HepG2 (cell line): ENCODE measurements around the gene MBLAC1. TPM values are rescaled to one million over a fixed set of nuclear protein-coding genes. Genes with fewer than 3 reads are reported as not detected.
A peak's percentile ranks its signal among the peaks of the same experiment; 100 is the strongest.

Experiments used
- BCL3 ChIP-seq: sonication (generic); formaldehyde crosslinking; IDR thresholded peaks from 2 replicates; pipeline ENCODE4 v1.5.1; 2020; ENCODE audit warnings: mild to moderate bottlenecking, missing genetic modification reagents, moderate library complexity
- BHLHE40 ChIP-seq: IDR thresholded peaks from 2 replicates; pipeline ENCODE4 v1.6.1; 2011; ENCODE audit warnings: low read length, improper control_type of control experiment
- CHCHD3 ChIP-seq: sonication (generic); formaldehyde crosslinking; IDR thresholded peaks from 2 replicates; pipeline ENCODE4 v1.8.0; 2022; ENCODE audit warnings: mild to moderate bottlenecking, missing genetic modification reagents, moderate library complexity
- EP300 ChIP-seq, 3 experiments: sonication (generic) in 1 of 3; formaldehyde crosslinking in 1 of 3; IDR thresholded peaks; 2 replicates each; pipeline versions ENCODE4 v1.5.1 to v1.6.1; 2011 to 2020; ENCODE audit warnings: low read depth in 2 of 3, low read length in 2 of 3, borderline replicate concordance in 1 of 3, improper control_type of control experiment in 1 of 3, mild to moderate bottlenecking in 1 of 3, missing genetic modification reagents in 1 of 3, moderate library complexity in 1 of 3
- HCFC1 ChIP-seq: fragments of 150-350 bp; IDR thresholded peaks from 2 replicates; pipeline ENCODE4 v1.6.1; 2014; ENCODE audit warnings: low read depth, low read length
- HIC2 ChIP-seq: sonication (generic); formaldehyde crosslinking; IDR thresholded peaks from 2 replicates; pipeline ENCODE4 v1.9.0; 2022; ENCODE audit warnings: low read depth, missing genetic modification reagents
- HOXA3 ChIP-seq: sonication (generic); formaldehyde crosslinking; IDR thresholded peaks from 2 replicates; pipeline ENCODE4 v1.5.0; 2020; ENCODE audit warnings: missing genetic modification reagents
- ISX ChIP-seq: sonication (generic); formaldehyde crosslinking; conservative IDR thresholded peaks from 2 replicates; pipeline ENCODE4 v1.5.0; 2020; ENCODE audit warnings: missing genetic modification reagents
- KLF15 ChIP-seq: sonication (generic); formaldehyde crosslinking; IDR thresholded peaks from 2 replicates; pipeline ENCODE4 v1.8.1; 2023; ENCODE audit warnings: borderline replicate concordance, mild to moderate bottlenecking, inconsistent platforms, missing genetic modification reagents, mixed read lengths
- MED1 ChIP-seq: sonication (generic); formaldehyde crosslinking; IDR thresholded peaks from 2 replicates; pipeline ENCODE4 v1.4.0; 2020; ENCODE audit warnings: missing genetic modification reagents
- RARG ChIP-seq: sonication (generic); formaldehyde crosslinking; IDR thresholded peaks from 2 replicates; pipeline ENCODE4 v1.4.0; 2020; ENCODE audit warnings: low read depth, mild to moderate bottlenecking, missing genetic modification reagents
- SALL2 ChIP-seq: sonication (generic); formaldehyde crosslinking; IDR thresholded peaks from 2 replicates; pipeline ENCODE4 v1.8.1; 2023; ENCODE audit warnings: mild to moderate bottlenecking, missing genetic modification reagents, inconsistent platforms
- SKIL ChIP-seq: sonication (generic); formaldehyde crosslinking; IDR thresholded peaks from 2 replicates; pipeline ENCODE4 v1.8.0; 2022; ENCODE audit warnings: missing genetic modification reagents, mild to moderate bottlenecking, moderate library complexity, borderline replicate concordance
- TARDBP ChIP-seq: sonication (generic); formaldehyde crosslinking; IDR thresholded peaks from 2 replicates; pipeline ENCODE4 v1.8.0; 2022; ENCODE audit warnings: mild to moderate bottlenecking, missing genetic modification reagents
- TBL1XR1 ChIP-seq: fragments of 150-350 bp; IDR thresholded peaks from 2 replicates; pipeline ENCODE4 v1.6.1; 2014; ENCODE audit warnings: borderline replicate concordance, low read length; ENCODE audit not compliant: partially characterized antibody
- ZBTB20 ChIP-seq: sonication (generic); formaldehyde crosslinking; IDR thresholded peaks from 2 replicates; pipeline ENCODE4 v1.8.1; 2023; ENCODE audit warnings: missing genetic modification reagents, low read depth, mild to moderate bottlenecking, borderline replicate concordance
- ZC3H4 ChIP-seq: sonication (generic); formaldehyde crosslinking; IDR thresholded peaks from 2 replicates; pipeline ENCODE4 v1.4.0; 2020; ENCODE audit warnings: missing genetic modification reagents, borderline replicate concordance
- ZFP41 ChIP-seq: sonication (generic); formaldehyde crosslinking; IDR thresholded peaks from 2 replicates; pipeline ENCODE4 v1.4.0; 2020; ENCODE audit warnings: mild to moderate bottlenecking, missing genetic modification reagents, borderline replicate concordance
- ZFP90 ChIP-seq: sonication (generic); formaldehyde crosslinking; IDR thresholded peaks from 2 replicates; pipeline ENCODE4 v1.8.0; 2022; ENCODE audit warnings: missing genetic modification reagents, mild to moderate bottlenecking, inconsistent platforms, borderline replicate concordance
- ZNF446 ChIP-seq: sonication (generic); formaldehyde crosslinking; IDR thresholded peaks from 2 replicates; pipeline ENCODE4 v1.5.0; 2020; ENCODE audit warnings: mild to moderate bottlenecking, missing genetic modification reagents
- ZNF552 ChIP-seq: sonication (generic); formaldehyde crosslinking; IDR thresholded peaks from 2 replicates; pipeline ENCODE4 v1.9.0; 2022; ENCODE audit warnings: missing genetic modification reagents, mild to moderate bottlenecking, borderline replicate concordance
- ZNF598 ChIP-seq: sonication (generic); formaldehyde crosslinking; IDR thresholded peaks from 2 replicates; pipeline ENCODE4 v1.5.1; 2020; ENCODE audit warnings: mild to moderate bottlenecking, missing genetic modification reagents, borderline replicate concordance
- ZNF800 ChIP-seq: sonication (generic); formaldehyde crosslinking; IDR thresholded peaks from 2 replicates; pipeline ENCODE4 v1.4.0; 2020; ENCODE audit warnings: missing genetic modification reagents
- polyA plus RNA-seq, 8 experiments: library from polyadenylated mRNA; depleted of rRNA in 3 of 8; stranded (reverse) in 7 of 8; unstranded in 1 of 8; fragments of >200 nt; fragmentation: Illumina TruSeq in 4 of 8; extraction: Trizol in 4 of 8; gene quantifications; 2 replicates each; pipeline versions ENCODE4 v1.2.1 to v1.2.3, GENCODE V29; 2011 to 2016; ENCODE audit warnings: low read depth in 4 of 8, missing spikeins in 1 of 8, mixed read lengths in 1 of 8; ENCODE audit not compliant: insufficient read depth in 1 of 8
- total RNA-seq, 5 experiments: library from RNA; depleted of rRNA; stranded (reverse); fragments of >200 nt; fragmentation: Illumina TruSeq; extraction: Trizol; gene quantifications; 2 replicates each; pipeline ENCODE4 v1.2.3, GENCODE V29; 2016; ENCODE audit warnings: low read depth in 1 of 5

The MBLAC1 gene
- total and polyA plus RNA-seq, 2 of the 13 experiments (the other 11 are each of a cell fraction or from before 2014, with no cell fraction given), result 0.79 to 2.1 TPM

- TF ChIP-seq SKIL (peak; percentile 68; the same call in 1 of the 2 replicates), KLF15 (CRISPR knock-in tag) (no peak), MED1 (peak; percentile 52; the same call in 1 of the 2 replicates), CHCHD3 (CRISPR knock-in tag) (no peak), ZNF598 (no peak), BCL3 (CRISPR knock-in tag) (no peak), ZBTB20 (CRISPR knock-in tag) (no peak; the same call in 1 of the 2 replicates), ZNF552 (no peak), EP300 (IDR thresholded peaks at IDR 0.05; ENCODE audit: low read depth in 2 of 2, low read length in 2 of 2) (peak in 1 of 2 experiments; percentile 71; a peak in 1 of 4 replicates), EP300 (CRISPR knock-in tag; IDR thresholded peaks at IDR 0.05; ENCODE audit: borderline replicate concordance) (peak; percentile 31; the same call in 1 of the 2 replicates), RARG (CRISPR knock-in tag) (no peak), ZNF800 (no peak), SALL2 (CRISPR knock-in tag) (no peak), ZFP90 (CRISPR knock-in tag) (no peak), TARDBP (peak; percentile 43; the same call in 1 of the 2 replicates), HOXA3 (CRISPR knock-in tag) (peak; percentile 70), ISX (CRISPR knock-in tag) (no peak), ZNF446 (no peak), HCFC1 (no peak), ZC3H4 (CRISPR knock-in tag) (no peak), BHLHE40 (peak; percentile 85), ZFP41 (no peak), TBL1XR1 (no peak), HIC2 (CRISPR knock-in tag) (no peak)
Observed at GRCh38 chr7:100122067-100122466, 4.7 kb upstream of the MBLAC1 start (continued).
